H1 (cell line): Measurements from ENCODE around the gene GABRD. TPM values are rescaled to one million over a fixed set of nuclear protein-coding genes. Genes with fewer than 3 reads are reported as not detected.

Experiments
- CTCF ChIA-PET: fragments of 300-600 bp; sonication (Branson Sonifier 250); formaldehyde crosslinking; loops from one replicate; lab custom pipeline; 2021; ENCODE audit not compliant: partially characterized antibody; lab: Charles Lee
- POLR2A ChIA-PET: fragments of 300-600 bp; sonication (Branson Sonifier 250); formaldehyde crosslinking; loops from one replicate; lab custom pipeline; 2021; ENCODE audit warnings: inconsistent platforms; ENCODE audit not compliant: partially characterized antibody; lab: Charles Lee
- DNase-seq, 2 experiments: peaks; one replicate each; pipeline versions ENCODE4 v3.0.0 to v3.0.0-alpha.2; 2010 to 2022; ENCODE audit warnings: low spot score in 2 of 2, low read depth in 1 of 2, mixed read lengths in 1 of 2
- FAIRE-seq: peaks from 2 replicates; lab custom pipeline; 2011; peaks lifted over from hg19 to GRCh38; lab: Jason Lieb, UNC
- H2AFZ ChIP-seq: 2 replicates; pipeline ENCODE4 v1.8.1; 2012; ENCODE audit warnings: low read length, inconsistent platforms
- H2AK5ac ChIP-seq: 2 replicates; pipeline ENCODE4 v1.6.1; 2013; ENCODE audit warnings: low read depth, low read length
- H2BK120ac ChIP-seq: replicated peaks from 2 replicates; pipeline ENCODE3; 2013; ENCODE audit warnings: low read depth, low read length, inconsistent platforms
- H2BK12ac ChIP-seq: 2 replicates; pipeline ENCODE4 v1.6.1; 2013; ENCODE audit warnings: low read depth, low read length
- H2BK15ac ChIP-seq: 2 replicates; pipeline ENCODE4 v1.6.1; 2013; ENCODE audit warnings: low read length
- H2BK20ac ChIP-seq: 2 replicates; pipeline ENCODE4 v1.6.1; 2013; ENCODE audit warnings: low read length
- H2BK5ac ChIP-seq: 2 replicates; pipeline ENCODE4 v1.6.1; 2013; ENCODE audit warnings: low read depth, low read length
- H3K14ac ChIP-seq: 2 replicates; pipeline ENCODE4 v1.6.1; 2013; ENCODE audit warnings: inconsistent platforms; ENCODE audit not compliant: insufficient read length
- H3K18ac ChIP-seq: 2 replicates; pipeline ENCODE4 v1.6.1; 2013; ENCODE audit warnings: low read length; ENCODE audit errors: extremely low read depth
- H3K23ac ChIP-seq: 2 replicates; pipeline ENCODE4 v1.6.1; 2013; ENCODE audit warnings: inconsistent platforms; ENCODE audit not compliant: insufficient read length
- H3K23me2 ChIP-seq: 2 replicates; pipeline ENCODE4 v1.6.1; 2013; ENCODE audit warnings: low read depth, low read length
- H3K27ac ChIP-seq: 2 replicates; pipeline ENCODE4 v1.6.1; 2011; ENCODE audit warnings: low read depth, low read length, inconsistent platforms
- H3K27me3 ChIP-seq, 4 experiments: replicated peaks in 1 of 4; 1 replicate in 1 of 4; 2 replicates in 3 of 4; pipeline versions ENCODE4 v1.6.1 to v1.8.1; 2011 to 2013; ENCODE audit warnings: low read length in 3 of 4, mild to moderate bottlenecking in 3 of 4, inconsistent platforms in 2 of 4, mixed read lengths in 2 of 4, moderate library complexity in 1 of 4; ENCODE audit not compliant: control insufficient read depth in 3 of 4, insufficient read depth in 3 of 4; ENCODE audit errors: extremely low read depth in 1 of 4
- H3K36me3 ChIP-seq, 4 experiments: 2 replicates each; pipeline versions ENCODE4 v1.6.1 to v1.8.1; 2011 to 2013; ENCODE audit warnings: mild to moderate bottlenecking in 4 of 4, low read length in 3 of 4, moderate library complexity in 2 of 4, control low read depth in 1 of 4, inconsistent platforms in 1 of 4; ENCODE audit not compliant: insufficient read depth in 4 of 4, control insufficient read depth in 2 of 4
- H3K4ac ChIP-seq: replicated peaks from 2 replicates; pipeline ENCODE3; 2013; ENCODE audit warnings: low read length, low read depth, mixed read lengths, inconsistent platforms; ENCODE audit not compliant: insufficient read length
- H3K4me1 ChIP-seq, 4 experiments: replicated peaks in 1 of 4; 1 replicate in 1 of 4; 2 replicates in 3 of 4; pipeline versions ENCODE4 v1.6.1 to v1.8.1; 2011 to 2013; ENCODE audit warnings: low read length in 3 of 4, inconsistent platforms in 2 of 4, mixed read lengths in 1 of 4; ENCODE audit not compliant: insufficient read depth in 4 of 4, control insufficient read depth in 3 of 4
- H3K4me2 ChIP-seq, 2 experiments: 2 replicates each; pipeline versions ENCODE4 v1.6.1 to v1.8.1; 2011 to 2013; ENCODE audit warnings: low read depth in 2 of 2, low read length in 2 of 2, control low read depth in 1 of 2, inconsistent platforms in 1 of 2, mild to moderate bottlenecking in 1 of 2; ENCODE audit not compliant: insufficient read depth in 1 of 2
- H3K4me3 ChIP-seq, 4 experiments: fragments of 200-600, 300-600 bp in 1 of 4; sonication (generic), shearing (Covaris generic), sonication (Bioruptor Twin) in 1 of 4; 2 replicates each; pipeline versions ENCODE4 v1.5.1 to v1.8.1; 2011 to 2016; ENCODE audit warnings: low read length in 4 of 4, low read depth in 3 of 4, control low read depth in 2 of 4, inconsistent platforms in 2 of 4, mild to moderate bottlenecking in 2 of 4, mixed read lengths in 1 of 4, moderate library complexity in 1 of 4; ENCODE audit not compliant: insufficient read depth in 2 of 4; ENCODE audit errors: extremely low read depth in 1 of 4
- H3K56ac ChIP-seq: replicated peaks from 2 replicates; pipeline ENCODE3; 2013; ENCODE audit warnings: low read depth, mild to moderate bottlenecking, mixed read lengths, low read length, inconsistent platforms; ENCODE audit not compliant: insufficient read length
- H3K79me1 ChIP-seq: 2 replicates; pipeline ENCODE4 v1.6.1; 2013; ENCODE audit warnings: low read depth, low read length, control low read depth
- H3K79me2 ChIP-seq, 2 experiments: 2 replicates each; pipeline versions ENCODE4 v1.6.1 to v1.8.1; 2012 to 2013; ENCODE audit warnings: low read length in 2 of 2, mild to moderate bottlenecking in 2 of 2, inconsistent platforms in 1 of 2; ENCODE audit not compliant: insufficient read depth in 2 of 2, control insufficient read depth in 1 of 2
- H3K9ac ChIP-seq, 4 experiments: replicated peaks in 1 of 4; 1 replicate in 1 of 4; 2 replicates in 3 of 4; pipeline versions ENCODE4 v1.6.1 to v1.8.1; 2011 to 2013; ENCODE audit warnings: low read depth in 3 of 4, low read length in 3 of 4, control low read depth in 2 of 4, mild to moderate bottlenecking in 2 of 4, moderate library complexity in 2 of 4, inconsistent platforms in 1 of 4; ENCODE audit errors: extremely low read depth in 1 of 4
- H3K9me3 ChIP-seq, 2 experiments: 2 replicates each; pipeline versions ENCODE4 v1.6.1 to v1.8.1; 2012 to 2013; ENCODE audit warnings: mild to moderate bottlenecking in 2 of 2, moderate library complexity in 2 of 2, control low read depth in 1 of 2, inconsistent platforms in 1 of 2, low read depth in 1 of 2, low read length in 1 of 2, mixed read lengths in 1 of 2; ENCODE audit not compliant: insufficient read depth in 2 of 2
- H4K20me1 ChIP-seq, 2 experiments: replicated peaks in 1 of 2; 2 replicates each; pipeline versions ENCODE3 to v1.8.1; 2011 to 2013; ENCODE audit warnings: inconsistent platforms in 2 of 2, low read length in 2 of 2, mild to moderate bottlenecking in 1 of 2; ENCODE audit not compliant: insufficient read depth in 2 of 2, control insufficient read depth in 1 of 2
- H4K5ac ChIP-seq: 2 replicates; pipeline ENCODE4 v1.6.1; 2013; ENCODE audit warnings: low read length, low read depth, mixed read lengths, inconsistent platforms; ENCODE audit not compliant: insufficient read length
- H4K8ac ChIP-seq: 2 replicates; pipeline ENCODE4 v1.8.0; 2013; ENCODE audit warnings: mild to moderate bottlenecking, moderate library complexity, low read length, inconsistent platforms; ENCODE audit not compliant: insufficient read depth; ENCODE audit errors: extremely low read depth
- H4K91ac ChIP-seq: replicated peaks from 2 replicates; pipeline ENCODE3; 2013; ENCODE audit warnings: low read length, mixed read lengths, inconsistent platforms; ENCODE audit not compliant: insufficient read length
- ATF2 ChIP-seq: IDR thresholded peaks from 2 replicates; pipeline ENCODE4 v1.6.1; 2012; ENCODE audit warnings: low read length, inconsistent platforms
- JUND ChIP-seq: IDR thresholded peaks from 2 replicates; pipeline ENCODE4 v1.6.1; 2011; ENCODE audit warnings: mild to moderate bottlenecking, improper control_type of control experiment, low read length
- KDM4A ChIP-seq: IDR thresholded peaks from one replicate; pipeline ENCODE4 v1.7.1; 2012; ENCODE audit warnings: low read depth, mild to moderate bottlenecking, moderate library complexity, low read length, inconsistent platforms; ENCODE audit not compliant: severe bottlenecking
- POU5F1 ChIP-seq: IDR thresholded peaks from 2 replicates; pipeline ENCODE4 v1.6.1; 2011; ENCODE audit warnings: low read depth, mild to moderate bottlenecking, low read length, moderate library complexity
- RAD21 ChIP-seq, 2 experiments: IDR thresholded peaks in 1 of 2; conservative IDR thresholded peaks in 1 of 2; 2 replicates each; pipeline ENCODE4 v1.6.1; 2011; ENCODE audit warnings: low read depth in 2 of 2, low read length in 2 of 2, improper control_type of control experiment in 1 of 2, inconsistent platforms in 1 of 2, mild to moderate bottlenecking in 1 of 2, moderate library complexity in 1 of 2
- SAP30 ChIP-seq: fragments of 300-600 bp; sonication (generic); IDR thresholded peaks from 2 replicates; pipeline ENCODE4 v1.7.1; 2012; ENCODE audit warnings: low read length, moderate library complexity, mild to moderate bottlenecking, inconsistent platforms; ENCODE audit not compliant: insufficient read depth, insufficient replicate concordance
- SP1 ChIP-seq: IDR thresholded peaks from 2 replicates; pipeline ENCODE4 v1.6.1; 2011; ENCODE audit warnings: low read depth, low read length
- SRF ChIP-seq: IDR thresholded peaks from 2 replicates; pipeline ENCODE4 v1.6.1; 2011; ENCODE audit warnings: mild to moderate bottlenecking, low read depth, low read length, moderate library complexity
- WGBS, 2 experiments: shearing (Covaris generic) in 1 of 2; methylation state at CpG; one replicate each; pipeline versions ENCODE4 v1.1.6 to v1.1.7; 2013 to 2015; ENCODE audit warnings: low lambda C conversion rate in 2 of 2, mixed read lengths in 2 of 2, inconsistent platforms in 1 of 2, low coverage in 1 of 2, missing lambda C conversion rate in 1 of 2; ENCODE audit not compliant: insufficient replicate concordance in 2 of 2, insufficient coverage in 1 of 2, insufficient read length in 1 of 2; ENCODE audit errors: extremely low coverage in 1 of 2, missing lambda C conversion rate in 1 of 2; 5-methylcytosine and 5-hydroxymethylcytosine counted together
- polyA plus RNA-seq, 7 experiments: library from polyadenylated mRNA; depleted of rRNA in 3 of 7; stranded (reverse) in 5 of 7; unstranded in 2 of 7; fragments of >200 nt in 5 of 7; fragments of 200-250 nt in 2 of 7; gene quantifications; 1 replicate in 5 of 7; 2 replicates in 1 of 7; 4 replicates in 1 of 7; pipeline versions ENCODE4 v1.2.1 to v1.2.3, GENCODE V29; 2011 to 2013; ENCODE audit warnings: missing spikeins in 2 of 7, mixed read lengths in 2 of 7
- total RNA-seq: library from RNA; stranded (reverse); fragmentation: NEBNext Ultra II Directional; extraction: Animal tissue kit (Norgen Biotek cat#: 25700); gene quantifications from 2 replicates; pipeline ENCODE4 v1.2.1, GENCODE V29; 2021

Gene GABRD
- total and polyA plus RNA-seq, 2 of the 8 experiments (the other 6 are each of a cell fraction or from before 2014, with no cell fraction given) = 1.8 to 3.0 TPM

GRCh38 chr1:2042830-2043773 lies 24.0 kb downstream of the GABRD start:
- H3K14ac ChIP-seq = no peak overlapping the region
- no peaks in the 10 kb centered on the region for H3K9me3 ChIP-seq
- no peaks in the 10 kb centered on the region for H3K36me3 ChIP-seq
- CTCF ChIA-PET = interaction anchor here (0.6 to 8.8 kb wide), 33 partner anchors 10 to 364 kb away, joined by 3 to 249 read pairs (median 8); partner anchors contain the start of genes CFAP74 and GABRD
- no peak overlapping the region for H4K5ac ChIP-seq
- no peak overlapping the region for H3K4me3 ChIP-seq
- H3K79me1 ChIP-seq = no peaks in the 10 kb centered on the region
- H2BK120ac ChIP-seq = no peak overlapping the region
- H3K23ac ChIP-seq = no peak overlapping the region
- 91% methylated on average over 37 of the region's 41 CpGs; no CpG with 5 or more reads in 1 of the 2 experiments for WGBS, 2 experiments
- POLR2A ChIA-PET = no interaction called here
- no peak overlapping the region for H3K9ac ChIP-seq
- TF ChIP-seq SRF = no peak
- no peak for TF ChIP-seq SAP30
- no peak for TF ChIP-seq SP1
- no peak for TF ChIP-seq JUND
- no peak for TF ChIP-seq KDM4A
- no peak for TF ChIP-seq POU5F1
- TF ChIP-seq ATF2 = no peak
- no peak for TF ChIP-seq RAD21 (IDR thresholded peaks at IDR 0.05 in 1 of 2, conservative IDR thresholded peaks at IDR 0.05 in 1 of 2; ENCODE audit: low read depth in 2 of 2, low read length in 2 of 2)
- no peak overlapping the region for H3K4me2 ChIP-seq
- no peak overlapping the region for H3K18ac ChIP-seq
- peaks cover 0 to 18% (median 13%) of the 10 kb centered on the region in 4 experiments; a peak in 6 of 7 replicates for H3K4me1 ChIP-seq
- H3K27ac ChIP-seq = no peak overlapping the region
- H3K27me3 ChIP-seq = peaks cover 0 to 7% (median 0%) of the 10 kb centered on the region in 4 experiments; a peak in 3 of 7 replicates
- peak overlapping the region; percentile 45; the same call in 1 of the 2 replicates for H2BK12ac ChIP-seq
- H4K8ac ChIP-seq = no peak overlapping the region
- DNase-seq = no peak
- H3K56ac ChIP-seq = no peak overlapping the region
- peak overlapping the region; percentile 95; the same call in 1 of the 2 replicates for H2BK15ac ChIP-seq
- no peaks in the 10 kb centered on the region; the same call in 1 of the 2 replicates for H3K23me2 ChIP-seq
- peak overlapping the region; percentile 2; the same call in 1 of the 2 replicates for H2BK5ac ChIP-seq
- peak overlapping the region; percentile 55 for H4K91ac ChIP-seq
- peak overlapping the region; percentile 44; the same call in 1 of the 2 replicates for H2AK5ac ChIP-seq
- H3K79me2 ChIP-seq = no peaks in the 10 kb centered on the region
- H2BK20ac ChIP-seq = no peak overlapping the region
- no peak overlapping the region for H3K4ac ChIP-seq
- no peak for FAIRE-seq
- H4K20me1 ChIP-seq = peaks cover 0 to 3% of the 10 kb centered on the region in 2 experiments
- H2AFZ ChIP-seq = no peak overlapping the region
